ENCODE data around the gene NR4A2. TPM values are rescaled to one million over a fixed set of nuclear protein-coding genes. Genes with fewer than 3 reads are reported as not detected.

NR4A2 gene
- total RNA-seq, 2 experiments from 2014 or later: 3.2 to 14.8 TPM

DNA sequence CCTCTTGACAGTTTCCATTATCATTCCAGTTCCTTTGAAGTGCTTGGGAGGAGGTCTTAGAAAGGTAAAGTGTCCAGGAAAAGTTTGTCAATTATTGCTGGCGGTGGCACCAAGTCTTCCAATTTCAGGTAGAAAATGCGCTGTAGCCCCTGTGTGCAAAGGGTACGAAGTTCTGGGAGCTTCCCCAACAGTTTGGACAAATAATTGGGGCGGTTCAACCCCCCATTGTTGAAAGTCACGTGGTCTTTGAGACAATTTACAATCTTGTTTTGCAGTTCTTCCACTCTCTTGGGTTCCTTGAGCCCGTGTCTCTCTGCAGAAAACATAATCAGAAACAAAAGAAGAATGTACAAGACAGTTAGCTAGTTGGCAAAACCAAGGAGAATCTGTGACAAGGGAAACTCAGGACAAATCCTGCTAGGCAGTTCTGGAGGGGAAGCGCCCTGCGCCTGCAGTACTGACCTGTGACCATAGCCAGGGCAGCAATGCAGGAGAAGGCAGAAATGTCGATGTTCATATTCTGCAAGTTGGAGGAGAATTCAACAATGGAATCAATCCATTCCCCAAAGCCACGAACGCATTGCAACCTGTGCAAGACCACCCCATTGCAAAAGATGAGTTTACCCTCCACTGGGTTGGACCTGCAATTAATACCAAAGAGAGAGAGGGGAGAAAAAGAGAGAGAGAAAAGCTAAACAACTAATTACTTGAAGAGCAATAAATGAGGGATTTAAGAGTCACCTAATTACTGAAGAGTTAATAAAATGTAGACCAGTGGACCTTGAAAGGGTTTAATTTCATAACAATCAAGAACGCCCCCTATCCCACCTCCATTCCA is 6.6 kb downstream of the NR4A2 start:
- no peak for DNase-seq
- Mint-ChIP-seq H3K4me1 (peaks cover 30% of the 10 kb centered on the region), H3K9me3 (ENCODE audit: low read depth) (no peaks in the 10 kb centered on the region), H3K4me3 (no peak overlapping the region), H3K27me3 (peaks cover 52% of the 10 kb centered on the region), H3K27ac (no peak overlapping the region), H3K36me3 (peaks cover 14% of the 10 kb centered on the region)
- CTCF ChIA-PET: interaction anchor here (1.5 to 2.6 kb wide), 2 partner anchors 10 to 74 kb away, joined by 3 to 8 read pairs; no protein-coding TSS in a partner anchor
- no peak for ATAC-seq

DNA sequence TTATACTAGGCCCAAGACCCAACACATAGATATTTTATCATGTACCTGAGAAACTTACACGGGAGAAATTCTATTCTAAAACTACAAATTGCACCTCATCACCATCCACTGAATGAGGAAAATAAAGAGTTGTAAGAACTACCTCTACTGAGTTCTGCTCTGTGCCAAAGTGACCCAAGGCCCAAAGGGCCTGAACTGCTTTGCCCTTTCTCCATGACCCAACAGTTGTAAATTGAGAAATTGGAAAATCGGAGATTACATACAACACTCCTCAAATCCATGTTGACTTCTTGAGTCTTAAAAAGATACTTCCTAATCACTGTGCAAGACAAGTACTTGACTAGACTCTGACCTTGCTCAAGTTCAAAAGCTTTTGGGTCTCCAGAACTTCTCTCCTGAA is 8.8 kb downstream of the NR4A2 start:
- Mint-ChIP-seq H3K4me3 (no peak overlapping the region), H3K36me3 (peaks cover 8% of the 10 kb centered on the region), H3K27me3 (peaks cover 57% of the 10 kb centered on the region), H3K9me3 (ENCODE audit: low read depth) (no peaks in the 10 kb centered on the region), H3K27ac (no peak overlapping the region), H3K4me1 (peaks cover 26% of the 10 kb centered on the region)
- ATAC-seq (no peak), DNase-seq (no peak)
- CTCF ChIA-PET: interaction anchor here (2.6 kb wide), 1 partner anchor 12 kb away, joined by 8 read pairs; no protein-coding TSS in a partner anchor

DNA sequence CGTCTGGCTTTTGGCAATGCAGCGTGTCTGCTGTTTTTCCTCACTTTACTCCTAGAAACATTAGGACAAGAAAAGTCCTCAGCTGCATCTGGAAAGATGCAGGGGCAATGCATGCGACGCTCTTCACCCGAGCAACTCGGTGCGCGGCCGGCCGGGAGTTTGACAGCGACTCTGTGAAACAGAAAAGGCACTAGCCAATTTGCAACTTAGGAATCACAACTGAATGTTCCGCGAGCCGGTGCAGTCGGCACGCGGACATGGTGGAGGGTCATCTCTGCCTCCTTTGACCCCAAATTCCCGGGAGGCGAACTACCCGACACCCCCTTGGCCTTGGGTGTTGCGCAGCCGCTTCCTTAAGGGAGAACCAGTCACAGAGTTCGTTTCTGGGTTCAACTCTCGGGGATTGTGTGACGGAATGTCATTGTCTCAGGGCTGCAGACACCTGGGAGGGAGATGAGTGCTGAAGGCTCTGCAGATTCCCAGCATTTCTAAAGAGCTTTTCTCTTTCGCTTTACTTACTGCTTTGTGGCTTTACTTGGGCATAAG is 9.8 kb downstream of the NR4A2 start:
- H3K4me3 Mint-ChIP-seq: no peak overlapping the region
- H3K4me1 Mint-ChIP-seq: peaks cover 26% of the 10 kb centered on the region
- H3K9me3 Mint-ChIP-seq (ENCODE audit: low read depth): no peaks in the 10 kb centered on the region
- peaks cover 8% of the 10 kb centered on the region for H3K36me3 Mint-ChIP-seq
- ATAC-seq: peak; percentile 6
- H3K27ac Mint-ChIP-seq: no peak overlapping the region
- H3K27me3 Mint-ChIP-seq: peaks cover 64% of the 10 kb centered on the region
- CTCF ChIA-PET: interaction anchor here (2.6 kb wide), 1 partner anchor 13 kb away, joined by 8 read pairs; no protein-coding TSS in a partner anchor
- no peak for DNase-seq

DNA sequence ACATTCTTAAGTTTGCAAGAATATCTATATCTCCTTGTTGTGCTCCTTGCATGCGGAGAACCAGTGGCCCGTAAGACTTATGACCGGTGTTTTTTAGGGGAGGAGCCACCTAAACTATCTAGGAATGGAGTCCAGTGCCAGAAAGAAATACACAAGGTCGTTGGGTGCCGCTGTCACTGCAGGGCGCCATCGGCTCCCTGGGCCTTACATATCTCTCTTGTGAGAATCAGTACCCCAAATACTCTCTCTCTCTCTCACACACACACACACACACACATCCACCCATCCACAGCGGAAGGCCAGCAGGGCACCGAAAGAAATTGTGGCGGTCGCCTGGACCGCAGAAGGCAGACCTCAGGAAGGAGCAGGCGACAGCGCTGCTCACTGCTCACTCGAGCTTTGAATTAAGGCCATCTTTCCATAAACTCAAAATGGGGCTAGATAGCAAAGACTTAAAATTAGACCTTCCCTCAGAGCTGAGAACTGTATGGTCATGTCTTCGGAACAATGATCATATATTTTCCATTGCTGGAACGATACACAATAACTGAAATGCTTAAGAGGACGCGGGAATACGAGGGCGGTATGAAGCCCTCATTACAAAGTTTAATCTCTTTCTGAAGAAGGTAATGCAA is 10.4 kb downstream of the NR4A2 start:
- H3K36me3 Mint-ChIP-seq: peaks cover 8% of the 10 kb centered on the region
- no peaks in the 10 kb centered on the region for H3K9me3 Mint-ChIP-seq (ENCODE audit: low read depth)
- peaks cover 26% of the 10 kb centered on the region for H3K4me1 Mint-ChIP-seq
- peak overlapping the region; percentile 8 for H3K27ac Mint-ChIP-seq
- peak overlapping the region; percentile 55 for H3K4me3 Mint-ChIP-seq
- CTCF ChIA-PET: no interaction called here
- peak; percentile 57 for DNase-seq
- ATAC-seq: peak; percentile 46
- peaks cover 70% of the 10 kb centered on the region for H3K27me3 Mint-ChIP-seq

DNA sequence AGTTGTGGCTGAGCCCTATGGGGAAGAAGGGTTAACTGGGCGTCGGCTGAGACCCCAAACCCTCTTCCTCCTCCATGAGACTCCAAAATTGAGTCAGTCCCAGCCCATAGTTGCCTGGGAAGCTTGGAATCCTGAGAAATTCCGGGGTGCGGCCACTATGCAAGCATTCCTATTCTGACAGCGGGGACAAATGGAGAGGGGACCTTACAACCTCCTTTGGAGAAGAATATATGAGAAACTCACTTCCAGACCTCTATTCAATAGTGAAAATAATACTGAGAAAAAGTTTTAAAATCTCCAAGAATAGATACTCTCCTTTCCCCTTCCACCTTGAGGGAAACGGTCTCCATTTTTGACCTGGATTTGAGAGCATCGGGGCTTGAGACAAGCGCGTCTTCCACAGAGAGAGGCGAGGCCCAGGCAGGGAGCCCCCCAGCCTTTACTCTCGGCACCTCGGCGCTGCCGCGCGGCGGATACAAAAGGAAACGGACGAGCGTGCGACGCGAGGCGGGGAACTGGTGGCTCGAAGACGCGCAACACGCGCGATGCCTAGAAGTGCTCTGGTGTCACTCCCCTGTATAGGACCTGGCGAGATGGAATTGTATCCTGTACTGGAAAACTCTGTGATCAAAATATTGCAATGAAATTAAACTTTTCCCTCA is 11.1 kb downstream of the NR4A2 start:
- Mint-ChIP-seq H3K36me3 (peaks cover 5% of the 10 kb centered on the region), H3K9me3 (ENCODE audit: low read depth) (no peaks in the 10 kb centered on the region), H3K27me3 (peaks cover 74% of the 10 kb centered on the region), H3K4me3 (peak overlapping the region; percentile 50), H3K27ac (peak overlapping the region; percentile 3), H3K4me1 (peaks cover 26% of the 10 kb centered on the region)
- peak; percentile 55 for ATAC-seq
- CTCF ChIA-PET: no interaction called here
- DNase-seq: peak; percentile 43

DNA sequence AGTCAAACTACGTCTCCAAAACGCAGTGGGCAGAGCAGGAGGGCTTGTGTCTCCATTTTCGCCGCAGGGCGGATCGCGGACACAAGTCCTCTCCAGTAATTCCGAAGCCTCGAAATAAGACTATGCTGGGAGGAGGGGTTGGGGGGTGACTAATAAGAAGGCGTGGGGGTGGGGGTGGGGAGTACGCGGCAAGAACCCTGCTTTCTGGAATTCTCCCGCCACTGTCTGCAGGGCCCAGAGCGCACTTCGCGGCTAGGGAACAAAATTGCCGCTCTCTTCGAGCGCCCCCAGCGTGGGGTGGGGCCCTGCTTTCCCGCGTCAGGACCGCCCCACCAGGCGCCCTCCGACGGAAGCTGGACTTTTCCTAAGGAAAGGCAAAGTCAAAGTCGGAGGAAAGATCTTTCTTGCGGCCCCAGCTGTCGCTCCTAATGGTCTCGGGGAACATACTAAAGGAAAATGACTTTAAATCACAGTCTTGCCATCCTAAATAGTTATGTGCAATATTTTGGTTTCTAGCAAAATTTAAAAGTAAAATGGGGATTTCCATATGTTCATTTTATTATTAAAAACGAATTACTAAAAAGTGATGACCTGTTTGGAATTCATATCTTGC is 11.9 kb downstream of the NR4A2 start:
- peaks cover 77% of the 10 kb centered on the region for H3K27me3 Mint-ChIP-seq

DNA sequence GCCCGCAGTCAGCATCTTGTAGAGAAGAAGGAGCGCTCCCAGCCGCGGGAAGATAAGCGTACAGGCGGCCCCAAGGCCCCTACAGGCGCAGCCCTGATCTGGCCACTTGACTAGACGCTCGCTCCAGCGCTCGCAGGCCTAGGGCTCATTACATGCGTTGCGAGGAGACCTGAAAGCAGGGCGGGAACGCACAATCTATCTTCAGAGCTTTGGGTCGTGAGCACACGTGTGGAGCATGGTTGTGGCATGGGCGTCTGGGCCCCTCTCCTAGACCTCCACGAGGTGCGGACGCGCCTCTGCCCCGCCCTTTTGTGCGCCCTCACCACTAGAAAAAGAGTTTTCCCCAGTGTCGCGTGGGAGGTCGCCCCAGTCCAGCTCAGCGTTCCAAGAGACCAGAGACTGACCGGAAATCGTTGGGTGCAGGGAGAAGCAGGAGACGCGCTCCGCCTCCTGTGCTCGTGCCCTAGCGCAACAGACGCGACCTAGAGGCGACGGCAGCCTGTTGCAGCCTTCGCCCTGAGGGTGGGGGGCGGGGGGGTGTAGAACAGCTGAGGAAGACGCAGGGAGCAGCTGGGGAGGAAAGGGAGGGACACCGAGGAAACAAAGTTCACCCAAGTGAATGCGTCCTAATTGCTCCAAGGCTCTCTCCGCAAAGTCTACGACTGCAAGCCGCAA is 12.6 kb downstream of the NR4A2 start:
- DNase-seq: no peak
- Mint-ChIP-seq H3K36me3 (peaks cover 5% of the 10 kb centered on the region), H3K4me1 (peaks cover 26% of the 10 kb centered on the region), H3K27ac (no peak overlapping the region), H3K27me3 (peaks cover 81% of the 10 kb centered on the region), H3K4me3 (no peak overlapping the region), H3K9me3 (ENCODE audit: low read depth) (no peaks in the 10 kb centered on the region)
- CTCF ChIA-PET: no interaction called here
- ATAC-seq: no peak

More for the DNA sequence above, 11.9 kb downstream of the NR4A2 start:
- CTCF ChIA-PET: no interaction called here
- H3K27ac Mint-ChIP-seq: no peak overlapping the region
- H3K4me3 Mint-ChIP-seq: no peak overlapping the region
- peaks cover 5% of the 10 kb centered on the region for H3K36me3 Mint-ChIP-seq
- ATAC-seq (no peak), DNase-seq (no peak)
- H3K9me3 Mint-ChIP-seq (ENCODE audit: low read depth): no peaks in the 10 kb centered on the region
- H3K4me1 Mint-ChIP-seq: peaks cover 26% of the 10 kb centered on the region

DNA sequence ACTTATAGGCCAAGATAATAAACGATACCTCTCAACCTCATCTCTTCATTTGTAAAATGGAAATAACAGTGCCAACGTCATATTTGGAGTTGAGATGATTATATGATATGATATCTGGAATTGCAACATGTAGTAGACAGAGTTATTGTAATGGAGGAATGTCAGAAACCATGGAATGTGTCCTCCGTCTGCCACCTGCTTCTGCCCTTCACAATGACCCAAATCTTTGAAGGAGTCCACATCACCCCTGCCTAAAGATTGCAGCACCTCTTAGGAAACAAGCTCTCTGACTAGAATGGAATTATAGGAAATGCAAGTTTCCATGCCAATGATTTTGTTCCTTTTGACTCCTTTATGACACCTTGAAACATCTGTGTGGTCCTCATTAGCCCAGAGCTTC is 14.9 kb downstream of the NR4A2 start:
- H3K27ac Mint-ChIP-seq: no peak overlapping the region
- DNase-seq (no peak), ATAC-seq (no peak)
- H3K4me3 Mint-ChIP-seq: no peak overlapping the region
- CTCF ChIA-PET: no interaction called here
- peaks cover 23% of the 10 kb centered on the region for H3K4me1 Mint-ChIP-seq
- H3K36me3 Mint-ChIP-seq: peaks cover 5% of the 10 kb centered on the region
- no peaks in the 10 kb centered on the region for H3K9me3 Mint-ChIP-seq (ENCODE audit: low read depth)
- H3K27me3 Mint-ChIP-seq: peaks cover 84% of the 10 kb centered on the region

DNA sequence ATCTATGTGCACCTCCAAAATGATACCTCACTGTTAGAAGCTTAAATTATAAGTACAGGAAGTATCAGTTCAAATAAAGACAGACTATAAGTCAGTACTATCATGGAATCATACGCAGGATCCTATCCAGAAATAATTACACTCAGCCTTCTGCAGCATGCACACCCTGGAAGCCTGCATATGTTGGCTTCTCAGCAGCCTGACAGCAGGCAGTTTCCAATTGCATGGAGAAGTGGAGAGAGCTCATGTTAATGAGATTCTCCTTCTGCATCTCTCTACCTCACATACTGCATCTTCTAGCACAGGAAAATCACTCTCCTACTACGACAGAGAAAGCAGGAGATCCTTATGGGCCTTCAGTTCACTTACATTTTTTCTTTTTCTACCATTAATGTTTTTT is 20.5 kb downstream of the NR4A2 start:
- H3K27me3 Mint-ChIP-seq: peaks cover 47% of the 10 kb centered on the region
- no peaks in the 10 kb centered on the region for H3K36me3 Mint-ChIP-seq
- ATAC-seq (no peak), DNase-seq (no peak)
- no peak overlapping the region for H3K27ac Mint-ChIP-seq
- H3K4me1 Mint-ChIP-seq: peaks cover 4% of the 10 kb centered on the region
- H3K9me3 Mint-ChIP-seq (ENCODE audit: low read depth): no peaks in the 10 kb centered on the region
- CTCF ChIA-PET: no interaction called here
- H3K4me3 Mint-ChIP-seq: no peak overlapping the region

DNA sequence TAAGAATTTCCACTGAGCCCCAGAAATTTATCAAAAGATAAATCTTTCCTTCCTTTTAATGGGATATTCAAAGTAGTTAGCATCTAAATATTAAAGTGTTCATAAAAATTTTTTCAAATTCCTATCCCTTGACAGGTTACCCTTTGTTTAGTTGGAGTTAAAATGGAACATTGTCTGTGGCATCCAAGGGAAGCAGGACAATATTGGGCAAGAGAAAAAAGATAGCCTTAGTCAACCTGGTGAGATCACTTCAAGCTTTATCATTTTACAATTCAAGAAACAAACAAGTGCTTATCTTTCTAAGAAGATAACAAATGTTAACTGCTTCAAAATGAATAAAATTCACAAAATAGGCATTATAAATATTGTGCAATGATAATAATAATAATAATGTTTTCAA is 21.7 kb downstream of the NR4A2 start:
- Mint-ChIP-seq H3K9me3 (ENCODE audit: low read depth) (no peaks in the 10 kb centered on the region), H3K4me1 (peaks cover 4% of the 10 kb centered on the region), H3K4me3 (no peak overlapping the region), H3K27me3 (peaks cover 43% of the 10 kb centered on the region), H3K36me3 (no peaks in the 10 kb centered on the region), H3K27ac (no peak overlapping the region)
- ATAC-seq (no peak), DNase-seq (no peak)
- CTCF ChIA-PET: interaction anchor here (0.6 kb wide), 1 partner anchor 191 kb away, joined by 3 read pairs; no protein-coding TSS in a partner anchor

DNA sequence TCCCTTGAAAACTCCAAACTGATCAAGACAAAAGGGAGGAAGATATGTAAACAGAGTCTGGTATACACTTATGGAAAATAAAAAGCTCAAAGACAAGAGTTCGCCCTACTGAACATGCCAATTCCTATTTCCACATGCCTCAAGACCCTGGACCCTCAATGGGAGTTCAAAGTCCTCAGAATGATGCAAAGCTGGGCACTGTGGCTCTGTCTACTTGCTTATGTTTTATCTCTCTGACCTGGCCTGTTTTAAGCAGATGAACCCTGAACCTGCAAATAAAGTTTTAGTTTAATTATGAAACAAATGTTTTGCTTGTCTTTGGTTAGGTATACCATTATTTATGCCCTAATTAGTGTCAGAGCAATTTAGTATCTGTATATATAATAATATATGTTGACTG is 22.6 kb downstream of the NR4A2 start:
- H3K27ac Mint-ChIP-seq: no peak overlapping the region
- CTCF ChIA-PET: interaction anchor here (1.1 kb wide), 1 partner anchor 316 kb away, joined by 3 read pairs; no protein-coding TSS in a partner anchor
- peaks cover 38% of the 10 kb centered on the region for H3K27me3 Mint-ChIP-seq
- H3K36me3 Mint-ChIP-seq: no peaks in the 10 kb centered on the region
- H3K9me3 Mint-ChIP-seq (ENCODE audit: low read depth): no peaks in the 10 kb centered on the region
- H3K4me3 Mint-ChIP-seq: no peak overlapping the region
- no peak for DNase-seq
- H3K4me1 Mint-ChIP-seq: peaks cover 4% of the 10 kb centered on the region
- no peak for ATAC-seq

DNA sequence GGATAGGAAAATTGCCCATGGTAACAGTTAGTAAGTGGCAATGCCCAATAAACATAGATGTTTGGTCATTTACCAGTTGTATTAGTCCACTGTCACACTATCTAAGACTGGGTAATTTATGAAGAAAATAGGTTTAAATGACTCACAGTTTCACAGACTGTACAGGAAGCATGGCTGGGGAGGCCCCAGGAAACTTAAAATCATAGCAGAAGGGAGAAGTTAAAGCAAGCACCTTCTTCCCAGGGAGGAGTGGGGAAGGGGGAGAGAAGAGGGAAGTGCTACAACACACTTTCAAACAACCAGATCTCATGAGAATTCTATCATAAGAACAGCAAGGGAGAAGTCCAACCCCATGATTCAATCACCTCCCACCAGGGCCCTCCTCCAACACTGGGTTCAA is 23.4 kb downstream of the NR4A2 start:
- H3K4me3 Mint-ChIP-seq: no peak overlapping the region
- H3K36me3 Mint-ChIP-seq: no peaks in the 10 kb centered on the region
- no peak for ATAC-seq
- CTCF ChIA-PET: interaction anchor here (1.1 kb wide), 1 partner anchor 317 kb away, joined by 3 read pairs; no protein-coding TSS in a partner anchor
- peaks cover 4% of the 10 kb centered on the region for H3K4me1 Mint-ChIP-seq
- no peak for DNase-seq
- H3K27ac Mint-ChIP-seq: no peak overlapping the region
- H3K9me3 Mint-ChIP-seq (ENCODE audit: low read depth): no peaks in the 10 kb centered on the region
- H3K27me3 Mint-ChIP-seq: peaks cover 35% of the 10 kb centered on the region
